Gastrocnemius medialis (tissue), 4 donors: ENCODE results near the gene TMEM178A. TPM values are rescaled to one million over a fixed set of nuclear protein-coding genes. Genes with fewer than 3 reads are reported as not detected.

Experiments used
- ATAC-seq, 2 donors: fragments of 150-250 bp; one replicate each; pipeline ENCODE4 v1.9.1; 2016
- DNase-seq, 2 donors: peaks; one replicate each; pipeline ENCODE4 v3.0.0-alpha.2; 2019
- H3K27ac ChIP-seq, 4 donors: fragments of 200-600 bp; sonication (generic); 1 replicate in 1 of 4; 2 replicates in 3 of 4; pipeline ENCODE4 v1.5.1; 2016 to 2018; ENCODE audit warnings: mild to moderate bottlenecking in 2 of 4, moderate library complexity in 1 of 4
- H3K27me3 ChIP-seq, 3 donors: fragments of 200-600 bp; sonication (generic) in 2 of 3; 1 replicate in 1 of 3; 2 replicates in 2 of 3; pipeline versions ENCODE4 v1.5.1 to v1.6.0; 2016 to 2019; ENCODE audit warnings: mild to moderate bottlenecking in 1 of 3, moderate library complexity in 1 of 3
- H3K36me3 ChIP-seq, 2 donors: fragments of 200-600 bp; sonication (generic) in 1 of 2; one replicate each; pipeline ENCODE4 v1.5.1; 2017 to 2018
- H3K4me1 ChIP-seq, 2 donors: fragments of 200-600 bp; sonication (generic) in 1 of 2; one replicate each; pipeline ENCODE4 v1.5.1; 2016 to 2017; ENCODE audit warnings: mild to moderate bottlenecking in 2 of 2
- H3K4me3 ChIP-seq, 4 donors: fragments of 200-600 bp; sonication (generic) in 3 of 4; 1 replicate in 1 of 4; 2 replicates in 3 of 4; pipeline ENCODE4 v1.5.1; 2016 to 2019; ENCODE audit warnings: mild to moderate bottlenecking in 2 of 4
- H3K9me3 ChIP-seq, 3 donors: fragments of 200-600 bp; sonication (generic) in 2 of 3; 1 replicate in 1 of 3; 2 replicates in 2 of 3; pipeline ENCODE4 v1.5.1; 2016 to 2019
- POLR2A ChIP-seq, 2 donors: fragments of 450-650 bp; IDR thresholded peaks; one replicate each; pipeline ENCODE4 v1.6.1; 2017; ENCODE audit warnings: antibody characterized with exemption in 2 of 2, mild to moderate bottlenecking in 2 of 2, moderate library complexity in 2 of 2
- in situ Hi-C, 4 donors: fragments of 200-750 bp; cut with MboI; loops; one replicate each; pipeline versions ENCODE4 v1.15.0 to v1.8.0; 2017; ENCODE audit warnings: low sequenced_read_pairs in 4 of 4
- intact Hi-C: fragments of 100-400 bp; cut with DNase I; formaldehyde crosslinking; loops from one replicate; pipeline ENCODE4 v1.15.1; 2023; ENCODE audit warnings: low total_unique reads
- total RNA-seq, 4 donors: library from RNA; depleted of rRNA; stranded (reverse); fragments of >200 nt; gene quantifications; one replicate each; pipeline versions ENCODE4 v1.1.0 to v1.2.3, GENCODE V29; 2016
- TF ChIP-seq, protein P1 (sequence below), 5 experiments: fragments of 450-650 bp in 3 of 5; fragments of 200-600 bp in 2 of 5; sonication (generic) in 2 of 5; IDR thresholded peaks in 4 of 5; conservative IDR thresholded peaks in 1 of 5; 1 replicate in 4 of 5; 2 replicates in 1 of 5; pipeline ENCODE4 v1.5.1; 2016 to 2019; ENCODE audit warnings: antibody characterized with exemption in 5 of 5, mild to moderate bottlenecking in 3 of 5, moderate library complexity in 3 of 5

Gene TMEM178A
- total RNA-seq, 4 donors from 2014 or later: 0.42 TPM; not detected in 3

DNA sequence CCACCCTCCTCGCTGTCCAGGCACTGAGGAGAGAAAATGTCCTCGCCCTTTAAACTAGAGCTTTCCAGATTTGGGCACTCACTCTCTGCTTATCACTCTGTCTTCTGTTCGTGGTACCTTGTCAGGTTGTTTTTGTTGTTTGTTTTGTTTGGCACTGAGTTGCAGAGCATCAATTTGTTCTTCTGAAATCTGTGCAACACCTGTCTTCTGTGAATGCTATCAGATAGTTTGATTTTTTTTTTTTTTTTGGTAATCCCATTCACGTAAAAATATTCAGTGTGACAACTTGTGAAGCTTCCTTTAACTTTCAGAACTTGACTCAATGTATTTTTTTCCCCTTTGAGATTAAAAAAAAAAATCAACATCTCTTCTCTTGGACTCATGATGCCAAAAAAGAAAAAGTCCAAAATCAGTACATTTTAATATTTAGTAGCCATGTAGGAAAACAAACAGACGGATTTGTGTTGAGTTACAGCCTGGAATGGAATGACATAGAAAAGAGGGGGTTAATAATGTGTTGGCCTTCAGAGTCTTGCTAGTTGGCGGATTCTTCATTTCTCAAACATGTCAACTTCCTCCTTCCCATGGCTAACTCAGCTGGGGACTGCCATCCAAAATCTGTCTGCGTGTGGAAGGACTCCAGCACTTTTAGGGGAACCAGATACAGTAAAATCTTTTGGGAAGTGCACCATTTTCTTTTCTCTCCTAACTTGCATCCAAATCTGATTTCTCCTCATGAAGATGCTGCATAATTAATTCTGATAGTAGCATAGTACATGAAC, 1.6 kb downstream of the TMEM178A start:
- no peak for ATAC-seq
- Histone ChIP-seq H3K4me1 (peaks cover 5 to 8% of the 10 kb centered on the region in 2 donors), H3K27me3 (peaks cover 6 to 32% (median 30%) of the 10 kb centered on the region in 3 donors), H3K9me3 (no peaks in the 10 kb centered on the region), H3K4me3 (peak overlapping the region in 3 of 4 donors; percentile 52 to 62 (median 61)), H3K36me3 (no peaks in the 10 kb centered on the region), H3K27ac (no peak overlapping the region)
- in situ Hi-C loops (no loop called here), intact Hi-C loops (no loop called here)
- no peak for DNase-seq
- TF ChIP-seq, protein P1, sequence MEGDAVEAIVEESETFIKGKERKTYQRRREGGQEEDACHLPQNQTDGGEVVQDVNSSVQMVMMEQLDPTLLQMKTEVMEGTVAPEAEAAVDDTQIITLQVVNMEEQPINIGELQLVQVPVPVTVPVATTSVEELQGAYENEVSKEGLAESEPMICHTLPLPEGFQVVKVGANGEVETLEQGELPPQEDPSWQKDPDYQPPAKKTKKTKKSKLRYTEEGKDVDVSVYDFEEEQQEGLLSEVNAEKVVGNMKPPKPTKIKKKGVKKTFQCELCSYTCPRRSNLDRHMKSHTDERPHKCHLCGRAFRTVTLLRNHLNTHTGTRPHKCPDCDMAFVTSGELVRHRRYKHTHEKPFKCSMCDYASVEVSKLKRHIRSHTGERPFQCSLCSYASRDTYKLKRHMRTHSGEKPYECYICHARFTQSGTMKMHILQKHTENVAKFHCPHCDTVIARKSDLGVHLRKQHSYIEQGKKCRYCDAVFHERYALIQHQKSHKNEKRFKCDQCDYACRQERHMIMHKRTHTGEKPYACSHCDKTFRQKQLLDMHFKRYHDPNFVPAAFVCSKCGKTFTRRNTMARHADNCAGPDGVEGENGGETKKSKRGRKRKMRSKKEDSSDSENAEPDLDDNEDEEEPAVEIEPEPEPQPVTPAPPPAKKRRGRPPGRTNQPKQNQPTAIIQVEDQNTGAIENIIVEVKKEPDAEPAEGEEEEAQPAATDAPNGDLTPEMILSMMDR (IDR thresholded peaks at IDR 0.05 in 4 of 5, conservative IDR thresholded peaks at IDR 0.05 in 1 of 5): no peak
- TF ChIP-seq POLR2A (IDR thresholded peaks at IDR 0.05): no peak

DNA sequence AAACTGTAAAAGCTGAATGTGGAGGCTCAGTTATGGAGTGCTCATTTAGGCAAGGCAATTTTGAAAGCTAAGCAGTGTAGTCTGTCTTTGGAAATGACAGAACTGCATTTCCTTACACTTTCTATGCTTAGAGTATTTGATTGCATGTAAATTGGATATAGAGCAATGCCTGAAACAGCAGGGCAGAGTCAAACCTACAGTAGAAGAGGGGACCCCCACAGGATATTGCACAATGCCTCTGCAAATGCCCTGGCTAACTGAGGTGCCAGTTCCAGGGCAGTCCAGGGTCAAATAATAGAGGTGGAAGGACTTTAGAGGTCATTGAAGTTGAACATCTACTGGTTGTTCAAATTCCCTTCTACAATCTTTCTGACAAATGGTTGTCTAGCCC, 2.2 kb downstream of the TMEM178A start:
- Histone ChIP-seq H3K27ac (no peak overlapping the region), H3K4me1 (peaks cover 5 to 8% of the 10 kb centered on the region in 2 donors), H3K27me3 (peaks cover 6 to 32% (median 30%) of the 10 kb centered on the region in 3 donors), H3K4me3 (no peak overlapping the region), H3K9me3 (no peaks in the 10 kb centered on the region), H3K36me3 (no peaks in the 10 kb centered on the region)
- DNase-seq (no peak), ATAC-seq (no peak)
- in situ Hi-C loops: no loop called here
- TF ChIP-seq, protein P1 (IDR thresholded peaks at IDR 0.05 in 4 of 5, conservative IDR thresholded peaks at IDR 0.05 in 1 of 5): no peak
- no peak for TF ChIP-seq POLR2A (IDR thresholded peaks at IDR 0.05)
- intact Hi-C loops: no loop called here

DNA sequence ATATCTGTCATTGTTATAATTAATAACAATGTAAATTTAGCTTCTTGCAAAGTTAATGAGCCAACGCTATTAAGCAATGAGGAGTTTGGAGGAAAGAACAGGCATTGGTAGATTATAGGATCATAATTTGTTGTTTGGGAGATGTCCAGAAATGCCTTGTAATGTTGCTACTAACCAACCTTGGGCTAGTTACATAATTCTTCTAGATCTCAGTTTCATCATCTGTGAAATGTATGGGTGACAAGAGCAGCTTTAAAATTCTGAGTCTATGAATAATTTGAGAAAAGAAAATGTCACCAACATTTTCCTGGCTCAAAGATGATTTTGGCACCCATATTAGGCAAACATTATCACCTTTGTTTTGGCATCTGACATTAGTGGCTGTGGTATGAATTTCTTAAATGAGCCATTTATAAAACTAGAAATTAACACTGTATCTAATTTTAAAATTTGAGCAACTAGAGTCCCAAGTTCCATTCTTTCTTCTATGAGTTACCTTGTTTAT, 2.9 kb downstream of the TMEM178A start:
- in situ Hi-C loops: no loop called here

DNA sequence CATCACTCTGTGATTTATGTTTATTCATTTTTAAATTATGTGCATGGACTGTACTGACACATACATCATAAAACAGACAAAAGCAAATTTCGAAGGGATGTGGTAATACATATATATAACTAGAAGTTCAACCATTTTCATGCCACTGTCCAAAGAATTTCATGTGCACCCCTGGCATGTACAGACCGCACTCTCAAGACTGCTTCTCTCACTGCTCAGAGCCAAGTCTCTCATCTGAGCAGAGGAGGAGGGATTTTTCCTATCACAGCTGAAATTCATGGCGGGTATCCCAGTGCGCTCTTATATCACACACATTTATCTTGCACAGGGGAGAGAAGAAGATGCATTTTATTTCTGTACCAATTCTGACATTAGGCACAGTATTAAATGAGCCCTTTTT, 5.9 kb downstream of the TMEM178A start:
- Histone ChIP-seq H3K27ac (no peak overlapping the region), H3K4me1 (peaks cover 5% of the 10 kb centered on the region in 2 donors), H3K36me3 (no peaks in the 10 kb centered on the region), H3K9me3 (no peaks in the 10 kb centered on the region), H3K27me3 (peaks cover 6 to 31% (median 29%) of the 10 kb centered on the region in 3 donors), H3K4me3 (no peak overlapping the region)
- in situ Hi-C loops: no loop called here
- no peak for ATAC-seq
- TF ChIP-seq, protein P1 (IDR thresholded peaks at IDR 0.05 in 4 of 5, conservative IDR thresholded peaks at IDR 0.05 in 1 of 5): no peak
- no peak for TF ChIP-seq POLR2A (IDR thresholded peaks at IDR 0.05)
- intact Hi-C loops: no loop called here
- DNase-seq: no peak

More for the DNA sequence above, 2.9 kb downstream of the TMEM178A start:
- no peak for ATAC-seq
- H3K9me3 ChIP-seq: no peaks in the 10 kb centered on the region
- intact Hi-C loops: no loop called here
- peaks cover 5 to 8% of the 10 kb centered on the region in 2 donors for H3K4me1 ChIP-seq
- DNase-seq: no peak
- no peak overlapping the region for H3K4me3 ChIP-seq
- H3K36me3 ChIP-seq: no peaks in the 10 kb centered on the region
- TF ChIP-seq POLR2A (IDR thresholded peaks at IDR 0.05): no peak
- H3K27me3 ChIP-seq: peaks cover 6 to 32% (median 30%) of the 10 kb centered on the region in 3 donors
- no peak overlapping the region for H3K27ac ChIP-seq

DNA sequence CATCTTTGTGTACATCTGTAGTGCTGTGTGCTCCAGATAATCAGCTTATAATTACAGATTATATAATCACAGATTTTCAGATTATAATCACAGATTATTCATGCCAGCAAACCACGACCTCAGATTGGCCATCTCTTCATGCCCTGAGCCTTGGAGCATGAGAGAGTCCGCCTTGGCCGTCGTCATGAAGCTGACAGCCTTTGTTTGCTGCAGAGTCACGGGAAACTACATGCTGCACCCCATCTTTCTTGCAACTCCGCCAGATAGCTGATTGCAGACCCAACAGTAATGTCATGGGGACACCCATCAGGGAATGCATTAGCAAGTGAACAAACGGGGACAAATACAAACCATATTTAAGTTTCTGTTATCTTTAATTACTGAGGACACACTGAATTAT, 7.3 kb downstream of the TMEM178A start:
- DNase-seq (no peak), ATAC-seq (no peak)
- in situ Hi-C loops: no loop called here
- TF ChIP-seq POLR2A (IDR thresholded peaks at IDR 0.05): no peak
- TF ChIP-seq, protein P1 (IDR thresholded peaks at IDR 0.05 in 4 of 5, conservative IDR thresholded peaks at IDR 0.05 in 1 of 5): no peak
- intact Hi-C loops: no loop called here
- H3K4me3 ChIP-seq: no peak overlapping the region
- H3K4me1 ChIP-seq: no peaks in the 10 kb centered on the region
- no peak overlapping the region for H3K27ac ChIP-seq
- peaks cover 3 to 20% (median 17%) of the 10 kb centered on the region in 3 donors for H3K27me3 ChIP-seq
- no peaks in the 10 kb centered on the region for H3K36me3 ChIP-seq
- H3K9me3 ChIP-seq: no peaks in the 10 kb centered on the region
